ENCODE results near the gene LRMDA.

Gene LRMDA

DNA sequence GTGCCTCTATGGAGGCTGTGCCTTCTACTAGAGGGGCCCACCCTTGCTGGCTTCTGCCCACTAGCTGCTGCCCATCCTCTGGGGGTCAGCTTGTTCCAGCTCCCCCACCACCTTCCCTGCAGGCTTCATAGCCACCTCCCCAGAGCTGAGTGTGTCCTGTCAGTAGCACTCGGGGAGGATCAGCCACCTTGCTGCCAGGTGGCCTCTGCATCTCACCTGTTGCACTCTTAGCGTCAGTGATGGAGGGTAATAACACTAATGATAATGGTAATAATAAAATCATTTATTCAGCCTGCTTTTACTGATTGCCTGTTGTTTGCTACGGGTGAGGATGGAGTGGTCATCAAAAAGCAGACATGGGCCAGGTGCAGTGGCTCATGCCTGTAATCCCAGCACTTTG lies 377.6 kb downstream of the LRMDA start:
- H3K27ac ChIP-seq, result no peak overlapping the region
- H3K79me2 ChIP-seq, result no peaks in the 10 kb centered on the region
- H3K36me3 ChIP-seq (ENCODE audit: control insufficient read depth, insufficient read depth, low read length), result no peaks in the 10 kb centered on the region
- no peak overlapping the region for H3K4me2 ChIP-seq (ENCODE audit: low read length)
- H3K4me1 ChIP-seq, result no peaks in the 10 kb centered on the region
- no peak overlapping the region for H3K4me3 ChIP-seq (ENCODE audit: low read depth, low read length)
- H2AFZ ChIP-seq, result no peak overlapping the region
- no peaks in the 10 kb centered on the region for H3K9me3 ChIP-seq (ENCODE audit: control insufficient read depth, low read length)
- TF ChIP-seq, protein P1, sequence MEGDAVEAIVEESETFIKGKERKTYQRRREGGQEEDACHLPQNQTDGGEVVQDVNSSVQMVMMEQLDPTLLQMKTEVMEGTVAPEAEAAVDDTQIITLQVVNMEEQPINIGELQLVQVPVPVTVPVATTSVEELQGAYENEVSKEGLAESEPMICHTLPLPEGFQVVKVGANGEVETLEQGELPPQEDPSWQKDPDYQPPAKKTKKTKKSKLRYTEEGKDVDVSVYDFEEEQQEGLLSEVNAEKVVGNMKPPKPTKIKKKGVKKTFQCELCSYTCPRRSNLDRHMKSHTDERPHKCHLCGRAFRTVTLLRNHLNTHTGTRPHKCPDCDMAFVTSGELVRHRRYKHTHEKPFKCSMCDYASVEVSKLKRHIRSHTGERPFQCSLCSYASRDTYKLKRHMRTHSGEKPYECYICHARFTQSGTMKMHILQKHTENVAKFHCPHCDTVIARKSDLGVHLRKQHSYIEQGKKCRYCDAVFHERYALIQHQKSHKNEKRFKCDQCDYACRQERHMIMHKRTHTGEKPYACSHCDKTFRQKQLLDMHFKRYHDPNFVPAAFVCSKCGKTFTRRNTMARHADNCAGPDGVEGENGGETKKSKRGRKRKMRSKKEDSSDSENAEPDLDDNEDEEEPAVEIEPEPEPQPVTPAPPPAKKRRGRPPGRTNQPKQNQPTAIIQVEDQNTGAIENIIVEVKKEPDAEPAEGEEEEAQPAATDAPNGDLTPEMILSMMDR (IDR thresholded peaks at IDR 0.05), result no peak
- no peak overlapping the region for H3K9ac ChIP-seq
- H3K27me3 ChIP-seq (ENCODE audit: control insufficient read depth, insufficient read depth, low read length), result no peaks in the 10 kb centered on the region

DNA sequence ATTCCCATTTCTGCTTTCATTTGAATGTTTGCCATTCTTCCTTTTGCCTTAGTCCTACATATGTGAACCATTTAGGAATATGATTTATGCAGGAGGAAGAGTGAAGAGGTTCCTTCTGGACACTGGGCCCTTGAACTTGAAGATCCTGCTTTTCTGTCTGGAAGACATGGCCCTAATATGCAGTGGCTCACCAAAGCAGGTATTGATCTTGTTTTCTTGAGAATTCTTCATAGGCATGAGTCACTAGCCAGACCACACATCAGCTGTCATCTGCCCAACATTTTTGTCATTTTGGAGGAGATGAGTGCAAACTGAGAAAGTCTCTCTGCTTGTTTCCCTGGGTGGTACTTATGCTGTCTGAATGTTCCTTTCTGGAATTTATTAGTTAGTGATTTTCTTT lies 382.6 kb downstream of the LRMDA start:
- Histone ChIP-seq H3K4me1 (no peaks in the 10 kb centered on the region), H3K4me2 (ENCODE audit: low read length) (no peak overlapping the region), H3K27ac (no peak overlapping the region), H3K79me2 (no peaks in the 10 kb centered on the region), H3K4me3 (ENCODE audit: low read depth, low read length) (no peak overlapping the region), H3K36me3 (ENCODE audit: control insufficient read depth, insufficient read depth, low read length) (no peaks in the 10 kb centered on the region), H3K27me3 (ENCODE audit: control insufficient read depth, insufficient read depth, low read length) (no peaks in the 10 kb centered on the region), H3K9ac (no peak overlapping the region), H2AFZ (no peak overlapping the region), H3K9me3 (ENCODE audit: control insufficient read depth, low read length) (no peaks in the 10 kb centered on the region)
- TF ChIP-seq, protein P1 (IDR thresholded peaks at IDR 0.05), result no peak

DNA sequence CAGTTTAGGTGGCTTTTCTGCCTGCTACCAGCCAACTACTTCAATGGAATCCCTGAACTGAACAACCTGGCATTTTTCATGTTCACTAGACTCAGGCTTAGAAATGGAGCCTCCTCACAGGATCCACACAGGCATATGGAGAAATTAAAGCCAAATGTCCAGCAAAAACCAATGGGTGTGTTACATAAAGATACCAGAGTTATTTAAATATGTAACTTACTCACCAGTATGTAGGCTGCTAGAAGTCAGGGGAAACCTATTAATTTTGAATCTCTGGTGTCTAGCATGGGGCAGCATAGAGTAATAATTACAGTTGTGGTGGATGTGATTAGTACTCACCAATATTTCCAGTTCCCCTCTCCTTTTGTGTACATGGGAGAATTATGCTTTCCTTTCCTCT lies 383.6 kb downstream of the LRMDA start:
- H3K79me2 ChIP-seq, result no peaks in the 10 kb centered on the region
- no peak overlapping the region for H3K4me3 ChIP-seq (ENCODE audit: low read depth, low read length)
- TF ChIP-seq, protein P1 (IDR thresholded peaks at IDR 0.05), result no peak

DNA sequence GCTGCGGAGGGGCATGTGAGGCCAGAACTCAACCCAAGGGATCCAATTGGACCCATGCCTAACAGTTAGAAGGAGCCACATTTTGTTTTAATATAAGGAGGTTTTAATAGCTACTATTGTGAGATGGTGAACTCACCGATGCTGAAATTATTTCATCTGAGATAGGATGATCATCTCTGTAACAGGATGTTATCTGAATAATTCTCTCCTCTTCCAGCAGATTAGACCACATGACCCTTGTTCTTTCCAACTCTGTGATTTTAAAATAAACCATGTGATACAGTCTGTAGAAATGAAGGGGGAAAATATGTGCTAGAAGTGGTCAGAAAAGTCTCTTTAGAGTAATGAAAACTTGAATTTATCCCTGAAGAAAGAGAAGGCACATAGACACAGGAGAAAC lies 385.8 kb downstream of the LRMDA start:
- H3K36me3 ChIP-seq (ENCODE audit: control insufficient read depth, insufficient read depth, low read length), result no peaks in the 10 kb centered on the region
- no peak overlapping the region for H2AFZ ChIP-seq
- TF ChIP-seq, protein P1 (IDR thresholded peaks at IDR 0.05), result no peak
- no peaks in the 10 kb centered on the region for H3K9me3 ChIP-seq (ENCODE audit: control insufficient read depth, low read length)
- no peaks in the 10 kb centered on the region for H3K4me1 ChIP-seq
- no peak overlapping the region for H3K27ac ChIP-seq
- no peak overlapping the region for H3K4me2 ChIP-seq (ENCODE audit: low read length)
- no peaks in the 10 kb centered on the region for H3K27me3 ChIP-seq (ENCODE audit: control insufficient read depth, insufficient read depth, low read length)
- H3K79me2 ChIP-seq, result no peaks in the 10 kb centered on the region
- H3K4me3 ChIP-seq (ENCODE audit: low read depth, low read length), result no peak overlapping the region
- no peak overlapping the region for H3K9ac ChIP-seq

More for the DNA sequence above, 383.6 kb downstream of the LRMDA start:
- no peak overlapping the region for H3K4me2 ChIP-seq (ENCODE audit: low read length)
- no peaks in the 10 kb centered on the region for H3K36me3 ChIP-seq (ENCODE audit: control insufficient read depth, insufficient read depth, low read length)
- H3K27ac ChIP-seq, result no peak overlapping the region
- H2AFZ ChIP-seq, result no peak overlapping the region
- no peaks in the 10 kb centered on the region for H3K27me3 ChIP-seq (ENCODE audit: control insufficient read depth, insufficient read depth, low read length)
- no peaks in the 10 kb centered on the region for H3K9me3 ChIP-seq (ENCODE audit: control insufficient read depth, low read length)
- no peaks in the 10 kb centered on the region for H3K4me1 ChIP-seq
- no peak overlapping the region for H3K9ac ChIP-seq

DNA sequence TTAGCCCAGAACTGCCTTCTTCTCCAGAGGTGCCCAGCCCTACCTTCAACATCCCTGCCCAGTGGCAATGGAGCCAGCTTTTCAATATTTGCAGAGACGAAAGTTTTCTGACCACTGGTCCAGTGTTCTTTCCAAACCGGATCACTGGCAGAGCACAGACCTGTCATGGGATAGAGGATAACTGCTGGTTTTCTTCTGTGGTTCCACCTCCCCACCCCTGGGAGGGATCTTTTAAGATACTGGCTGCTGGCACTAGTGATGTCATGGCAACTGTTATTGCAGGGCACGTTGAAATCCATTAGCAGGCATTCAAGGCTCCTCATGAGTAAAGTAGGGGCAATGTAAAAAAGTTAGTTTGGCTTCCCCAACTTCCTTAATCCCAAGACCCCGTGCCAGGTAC lies 387.1 kb downstream of the LRMDA start:
- no peaks in the 10 kb centered on the region for H3K27me3 ChIP-seq (ENCODE audit: control insufficient read depth, insufficient read depth, low read length)
- no peak overlapping the region for H2AFZ ChIP-seq
- no peak overlapping the region for H3K9ac ChIP-seq
- H3K27ac ChIP-seq, result no peak overlapping the region
- H3K36me3 ChIP-seq (ENCODE audit: control insufficient read depth, insufficient read depth, low read length), result no peaks in the 10 kb centered on the region
- no peaks in the 10 kb centered on the region for H3K79me2 ChIP-seq
- H3K4me1 ChIP-seq, result no peaks in the 10 kb centered on the region
- no peaks in the 10 kb centered on the region for H3K9me3 ChIP-seq (ENCODE audit: control insufficient read depth, low read length)
- TF ChIP-seq, protein P1 (IDR thresholded peaks at IDR 0.05), result no peak
- no peak overlapping the region for H3K4me3 ChIP-seq (ENCODE audit: low read depth, low read length)
- H3K4me2 ChIP-seq (ENCODE audit: low read length), result no peak overlapping the region

Data from parathyroid adenoma (tissue), 2 donors.